Measurements from ENCODE around the gene KLHDC8B. TPM values are rescaled to one million over a fixed set of nuclear protein-coding genes. Genes with fewer than 3 reads are reported as not detected.

The KLHDC8B gene
- total and polyA plus RNA-seq, 10 of the 15 experiments (the other 5 are each of a cell fraction or from before 2014, with no cell fraction given), result 0.31 to 1.5 (median 0.85) TPM; not detected in 1

DNA sequence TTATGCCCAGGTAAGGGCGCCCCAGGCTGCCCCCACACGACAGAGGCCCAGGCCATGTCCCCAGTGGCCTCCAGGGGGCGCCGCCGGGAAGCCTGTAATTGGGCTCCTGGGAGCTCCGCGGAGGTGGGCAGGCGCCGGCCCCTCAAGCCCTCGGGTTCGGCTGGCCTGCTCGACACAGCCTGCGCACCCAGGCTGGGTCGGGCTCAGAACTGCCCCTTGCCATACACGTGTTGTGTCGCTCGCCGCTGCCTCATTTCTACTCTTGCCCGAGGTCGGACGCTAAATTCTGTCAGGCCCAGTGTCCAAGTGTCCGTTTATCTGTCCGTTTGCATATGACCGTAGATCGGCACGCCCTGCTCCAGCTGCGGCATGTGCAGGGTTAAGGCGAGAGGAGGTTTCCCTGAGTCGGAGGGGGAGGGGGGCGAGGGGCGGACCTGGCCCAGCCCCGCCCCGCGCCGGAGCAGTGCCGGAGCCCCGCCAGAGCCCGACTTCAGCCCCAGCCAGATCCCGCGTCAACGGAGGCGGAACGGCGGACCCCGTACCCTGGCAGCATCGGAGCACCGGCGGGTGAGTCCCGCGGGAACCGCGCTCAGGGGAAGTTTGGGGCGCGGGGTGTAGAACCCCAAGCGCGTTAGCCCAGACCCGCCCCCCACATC, at the start of gene KLHDC8B (continued):
- TF ChIP-seq RB1 (IDR thresholded peaks at IDR 0.05; ENCODE audit: borderline replicate concordance) (peak; percentile 66; the same call in 1 of the 2 replicates), MEF2B (IDR thresholded peaks at IDR 0.05; ENCODE audit: partially characterized antibody, poor library complexity, severe bottlenecking) (peak; percentile 47), RCOR1 (conservative IDR thresholded peaks at IDR 0.05; ENCODE audit: low read depth, low read length) (no peak), PAX5 (IDR thresholded peaks at IDR 0.05; ENCODE audit: borderline replicate concordance, low read depth, low read length) (no peak), NFIC (IDR thresholded peaks at IDR 0.05; ENCODE audit: low read depth, low read length) (no peak), RELA (IDR thresholded peaks at IDR 0.05; ENCODE audit: borderline replicate concordance, partially characterized antibody) (no peak), NR2C1 (IDR thresholded peaks at IDR 0.05) (no peak), ZNF207 (IDR thresholded peaks at IDR 0.05; ENCODE audit: borderline replicate concordance) (no peak), SMARCA5 (IDR thresholded peaks at IDR 0.05) (peak; percentile 90), MTA3 (IDR thresholded peaks at IDR 0.05; ENCODE audit: borderline replicate concordance, low read length) (no peak), IKZF2 (IDR thresholded peaks at IDR 0.05) (no peak), ZBED1 (IDR thresholded peaks at IDR 0.05; ENCODE audit: borderline replicate concordance) (no peak), TBL1XR1 (IDR thresholded peaks at IDR 0.05; ENCODE audit: low read depth, low read length) (no peak), BMI1 (IDR thresholded peaks at IDR 0.05; ENCODE audit: borderline replicate concordance) (no peak), POLR2AphosphoS5 (IDR thresholded peaks at IDR 0.05; ENCODE audit: low read length) (no peak), SREBF1 (IDR thresholded peaks at IDR 0.05; ENCODE audit: low read length) (no peak), ZSCAN29 (IDR thresholded peaks at IDR 0.05) (no peak), CBX5 (IDR thresholded peaks at IDR 0.05; ENCODE audit: low read depth) (no peak), YY1 (IDR thresholded peaks at IDR 0.05; ENCODE audit: low read depth, low read length) (peak; percentile 54; the same call in 1 of the 2 replicates)
- TF ChIP-seq, protein P1, sequence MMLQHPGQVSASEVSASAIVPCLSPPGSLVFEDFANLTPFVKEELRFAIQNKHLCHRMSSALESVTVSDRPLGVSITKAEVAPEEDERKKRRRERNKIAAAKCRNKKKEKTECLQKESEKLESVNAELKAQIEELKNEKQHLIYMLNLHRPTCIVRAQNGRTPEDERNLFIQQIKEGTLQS (IDR thresholded peaks at IDR 0.05; ENCODE audit: borderline replicate concordance, extremely low read depth, low read depth, low read length), result no peak
- TF ChIP-seq, protein P2, sequence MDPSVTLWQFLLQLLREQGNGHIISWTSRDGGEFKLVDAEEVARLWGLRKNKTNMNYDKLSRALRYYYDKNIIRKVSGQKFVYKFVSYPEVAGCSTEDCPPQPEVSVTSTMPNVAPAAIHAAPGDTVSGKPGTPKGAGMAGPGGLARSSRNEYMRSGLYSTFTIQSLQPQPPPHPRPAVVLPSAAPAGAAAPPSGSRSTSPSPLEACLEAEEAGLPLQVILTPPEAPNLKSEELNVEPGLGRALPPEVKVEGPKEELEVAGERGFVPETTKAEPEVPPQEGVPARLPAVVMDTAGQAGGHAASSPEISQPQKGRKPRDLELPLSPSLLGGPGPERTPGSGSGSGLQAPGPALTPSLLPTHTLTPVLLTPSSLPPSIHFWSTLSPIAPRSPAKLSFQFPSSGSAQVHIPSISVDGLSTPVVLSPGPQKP (IDR thresholded peaks at IDR 0.05; ENCODE audit: low read depth, low read length), result no peak
- TF ChIP-seq, protein P3, sequence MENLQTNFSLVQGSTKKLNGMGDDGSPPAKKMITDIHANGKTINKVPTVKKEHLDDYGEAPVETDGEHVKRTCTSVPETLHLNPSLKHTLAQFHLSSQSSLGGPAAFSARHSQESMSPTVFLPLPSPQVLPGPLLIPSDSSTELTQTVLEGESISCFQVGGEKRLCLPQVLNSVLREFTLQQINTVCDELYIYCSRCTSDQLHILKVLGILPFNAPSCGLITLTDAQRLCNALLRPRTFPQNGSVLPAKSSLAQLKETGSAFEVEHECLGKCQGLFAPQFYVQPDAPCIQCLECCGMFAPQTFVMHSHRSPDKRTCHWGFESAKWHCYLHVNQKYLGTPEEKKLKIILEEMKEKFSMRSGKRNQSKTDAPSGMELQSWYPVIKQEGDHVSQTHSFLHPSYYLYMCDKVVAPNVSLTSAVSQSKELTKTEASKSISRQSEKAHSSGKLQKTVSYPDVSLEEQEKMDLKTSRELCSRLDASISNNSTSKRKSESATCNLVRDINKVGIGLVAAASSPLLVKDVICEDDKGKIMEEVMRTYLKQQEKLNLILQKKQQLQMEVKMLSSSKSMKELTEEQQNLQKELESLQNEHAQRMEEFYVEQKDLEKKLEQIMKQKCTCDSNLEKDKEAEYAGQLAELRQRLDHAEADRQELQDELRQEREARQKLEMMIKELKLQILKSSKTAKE (IDR thresholded peaks at IDR 0.05; ENCODE audit: low read depth, poor library complexity, severe bottlenecking), result no peak
- TF ChIP-seq, protein P4, sequence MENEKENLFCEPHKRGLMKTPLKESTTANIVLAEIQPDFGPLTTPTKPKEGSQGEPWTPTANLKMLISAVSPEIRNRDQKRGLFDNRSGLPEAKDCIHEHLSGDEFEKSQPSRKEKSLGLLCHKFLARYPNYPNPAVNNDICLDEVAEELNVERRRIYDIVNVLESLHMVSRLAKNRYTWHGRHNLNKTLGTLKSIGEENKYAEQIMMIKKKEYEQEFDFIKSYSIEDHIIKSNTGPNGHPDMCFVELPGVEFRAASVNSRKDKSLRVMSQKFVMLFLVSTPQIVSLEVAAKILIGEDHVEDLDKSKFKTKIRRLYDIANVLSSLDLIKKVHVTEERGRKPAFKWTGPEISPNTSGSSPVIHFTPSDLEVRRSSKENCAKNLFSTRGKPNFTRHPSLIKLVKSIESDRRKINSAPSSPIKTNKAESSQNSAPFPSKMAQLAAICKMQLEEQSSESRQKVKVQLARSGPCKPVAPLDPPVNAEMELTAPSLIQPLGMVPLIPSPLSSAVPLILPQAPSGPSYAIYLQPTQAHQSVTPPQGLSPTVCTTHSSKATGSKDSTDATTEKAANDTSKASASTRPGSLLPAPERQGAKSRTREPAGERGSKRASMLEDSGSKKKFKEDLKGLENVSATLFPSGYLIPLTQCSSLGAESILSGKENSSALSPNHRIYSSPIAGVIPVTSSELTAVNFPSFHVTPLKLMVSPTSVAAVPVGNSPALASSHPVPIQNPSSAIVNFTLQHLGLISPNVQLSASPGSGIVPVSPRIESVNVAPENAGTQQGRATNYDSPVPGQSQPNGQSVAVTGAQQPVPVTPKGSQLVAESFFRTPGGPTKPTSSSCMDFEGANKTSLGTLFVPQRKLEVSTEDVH (IDR thresholded peaks at IDR 0.05; ENCODE audit: low read depth, partially characterized antibody), result no peak
- TF ChIP-seq, protein P5, sequence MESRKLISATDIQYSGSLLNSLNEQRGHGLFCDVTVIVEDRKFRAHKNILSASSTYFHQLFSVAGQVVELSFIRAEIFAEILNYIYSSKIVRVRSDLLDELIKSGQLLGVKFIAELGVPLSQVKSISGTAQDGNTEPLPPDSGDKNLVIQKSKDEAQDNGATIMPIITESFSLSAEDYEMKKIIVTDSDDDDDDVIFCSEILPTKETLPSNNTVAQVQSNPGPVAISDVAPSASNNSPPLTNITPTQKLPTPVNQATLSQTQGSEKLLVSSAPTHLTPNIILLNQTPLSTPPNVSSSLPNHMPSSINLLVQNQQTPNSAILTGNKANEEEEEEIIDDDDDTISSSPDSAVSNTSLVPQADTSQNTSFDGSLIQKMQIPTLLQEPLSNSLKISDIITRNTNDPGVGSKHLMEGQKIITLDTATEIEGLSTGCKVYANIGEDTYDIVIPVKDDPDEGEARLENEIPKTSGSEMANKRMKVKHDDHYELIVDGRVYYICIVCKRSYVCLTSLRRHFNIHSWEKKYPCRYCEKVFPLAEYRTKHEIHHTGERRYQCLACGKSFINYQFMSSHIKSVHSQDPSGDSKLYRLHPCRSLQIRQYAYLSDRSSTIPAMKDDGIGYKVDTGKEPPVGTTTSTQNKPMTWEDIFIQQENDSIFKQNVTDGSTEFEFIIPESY (IDR thresholded peaks at IDR 0.05), result no peak

Measured in GM12878 (cell line).